Keratinocyte (primary cell): ENCODE data around the gene KBTBD3. TPM values are rescaled to one million over a fixed set of nuclear protein-coding genes. Genes with fewer than 3 reads are reported as not detected.
A peak's percentile ranks its signal among the peaks of the same experiment; 100 is the strongest.

Experiments used
- DNase-seq: peaks from one replicate; pipeline ENCODE4 v3.0.0-alpha.2; 2011; ENCODE audit warnings: low read depth, missing footprints, low spot score
- FAIRE-seq: peaks from 2 replicates; lab custom pipeline; 2011; peaks lifted over from hg19 to GRCh38; lab: Jason Lieb, UNC
- H2AFZ ChIP-seq: 2 replicates; pipeline ENCODE4 v1.6.0; 2012; ENCODE audit warnings: low read length, control low read depth, inconsistent platforms; ENCODE audit not compliant: control insufficient read depth
- H3K27ac ChIP-seq: 2 replicates; pipeline ENCODE4 v1.5.1; 2011; ENCODE audit warnings: low read length; ENCODE audit not compliant: control insufficient read depth, insufficient read depth
- H3K27me3 ChIP-seq: 3 replicates; pipeline ENCODE4 v1.6.0; 2011; ENCODE audit warnings: low read length; ENCODE audit not compliant: control insufficient read depth, insufficient read depth; ENCODE audit errors: extremely low read depth
- H3K36me3 ChIP-seq, 2 experiments: 2 replicates in 1 of 2; 3 replicates in 1 of 2; pipeline ENCODE4 v1.5.1; 2011; ENCODE audit warnings: low read length in 2 of 2, mild to moderate bottlenecking in 1 of 2; ENCODE audit not compliant: control insufficient read depth in 2 of 2, insufficient read depth in 2 of 2; ENCODE audit errors: extremely low read depth in 1 of 2
- H3K4me1 ChIP-seq: 3 replicates; pipeline ENCODE4 v1.5.1; 2011; ENCODE audit warnings: low read length; ENCODE audit not compliant: control insufficient read depth, insufficient read depth; ENCODE audit errors: extremely low read depth
- H3K4me2 ChIP-seq: 3 replicates; pipeline ENCODE4 v1.6.0; 2011; ENCODE audit warnings: low read depth, low read length; ENCODE audit not compliant: control insufficient read depth, insufficient read depth; ENCODE audit errors: extremely low read depth
- H3K4me3 ChIP-seq, 3 experiments: fragments of 200-600 bp in 1 of 3; sonication (generic) in 1 of 3; 2 replicates in 2 of 3; 3 replicates in 1 of 3; pipeline ENCODE4 v1.5.1; 2011 to 2016; ENCODE audit warnings: low read length in 3 of 3, mild to moderate bottlenecking in 3 of 3, control low read depth in 2 of 3, inconsistent platforms in 1 of 3, low read depth in 1 of 3, mixed read lengths in 1 of 3, mixed run types in 1 of 3, moderate library complexity in 1 of 3; ENCODE audit not compliant: control insufficient read depth in 2 of 3, insufficient read depth in 2 of 3; ENCODE audit errors: extremely low read depth in 1 of 3
- H3K79me2 ChIP-seq: 2 replicates; pipeline ENCODE4 v1.6.0; 2012; ENCODE audit warnings: low read length; ENCODE audit not compliant: control insufficient read depth, insufficient read depth
- H3K9ac ChIP-seq: 3 replicates; pipeline ENCODE4 v1.6.0; 2011; ENCODE audit warnings: low read length; ENCODE audit not compliant: control insufficient read depth, insufficient read depth; ENCODE audit errors: extremely low read depth
- H3K9me1 ChIP-seq: 3 replicates; pipeline ENCODE4 v1.6.0; 2011; ENCODE audit warnings: low read length; ENCODE audit not compliant: control insufficient read depth, insufficient read depth; ENCODE audit errors: extremely low read depth
- H3K9me3 ChIP-seq: 2 replicates; pipeline ENCODE4 v1.5.1; 2012; ENCODE audit warnings: low read depth, low read length; ENCODE audit not compliant: control insufficient read depth
- H4K20me1 ChIP-seq: 3 replicates; pipeline ENCODE4 v1.6.0; 2011; ENCODE audit warnings: low read length; ENCODE audit not compliant: control insufficient read depth, insufficient read depth; ENCODE audit errors: extremely low read depth
- EZH2 ChIP-seq: IDR thresholded peaks from one replicate; pipeline ENCODE4 v1.6.1; 2012; ENCODE audit warnings: inconsistent platforms, mild to moderate bottlenecking, low read length, moderate library complexity
- dilution Hi-C: fragments of 300-500 bp; cut with MboI; formaldehyde crosslinking; loops from one replicate; pipeline ENCODE4 v1.7.0; 2020; ENCODE audit warnings: low sequenced_read_pairs; ENCODE audit not compliant: extremely low pct_ligation_motif_present
- polyA plus RNA-seq, 5 experiments: library from polyadenylated mRNA; depleted of rRNA in 3 of 5; stranded (reverse) in 3 of 5; stranded (forward) in 1 of 5; unstranded in 1 of 5; fragments of >200 nt; gene quantifications; 1 replicate in 1 of 5; 2 replicates in 3 of 5; 3 replicates in 1 of 5; pipeline versions ENCODE4 v1.2.1 to v1.2.3, GENCODE V29; 2011 to 2012; ENCODE audit warnings: missing spikeins in 2 of 5, low read depth in 1 of 5, low replicate concordance in 1 of 5
- TF ChIP-seq, protein P1 (sequence below), 3 experiments: IDR thresholded peaks in 1 of 3; conservative IDR thresholded peaks in 1 of 3; optimal IDR thresholded peaks in 1 of 3; 2 replicates in 2 of 3; 3 replicates in 1 of 3; pipeline versions ENCODE3 to v1.5.1; 2011; ENCODE audit warnings: low read length in 3 of 3, mild to moderate bottlenecking in 3 of 3, moderate library complexity in 2 of 3, control low read depth in 1 of 3, inconsistent platforms in 1 of 3; ENCODE audit not compliant: insufficient read depth in 2 of 3; ENCODE audit errors: extremely low read depth in 1 of 3

The KBTBD3 gene
- polyA plus RNA-seq, 1 donor (not counting 4 experiments of a cell fraction or from before 2014, with no cell fraction given), result 8.9 TPM

DNA sequence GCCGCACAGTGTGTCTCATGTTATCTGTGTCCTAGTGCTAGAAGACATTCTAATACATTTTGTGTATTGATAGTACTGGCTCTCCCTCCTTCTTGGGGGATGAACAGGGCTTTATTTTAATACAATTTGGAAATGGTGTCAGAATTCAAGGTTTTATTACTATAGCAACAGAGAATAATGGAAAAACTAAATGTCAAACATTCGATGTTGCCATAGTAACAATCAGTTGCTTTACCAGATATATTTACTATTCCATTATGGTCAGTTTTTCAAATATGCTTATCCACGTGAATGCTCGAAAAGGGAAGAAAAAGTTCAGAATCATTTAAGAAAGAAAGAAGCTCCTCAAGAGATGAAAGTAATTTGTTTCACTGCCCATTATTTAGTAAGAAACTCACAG is 46.5 kb downstream of the KBTBD3 start:
- Histone ChIP-seq H3K27me3 (no peaks in the 10 kb centered on the region), H3K36me3 (no peaks in the 10 kb centered on the region), H3K9me3 (no peaks in the 10 kb centered on the region), H3K27ac (no peak overlapping the region), H4K20me1 (no peaks in the 10 kb centered on the region), H3K9ac (no peak overlapping the region), H3K4me2 (no peak overlapping the region), H3K79me2 (no peaks in the 10 kb centered on the region), H3K4me3 (no peak overlapping the region), H2AFZ (no peak overlapping the region), H3K9me1 (no peaks in the 10 kb centered on the region), H3K4me1 (no peaks in the 10 kb centered on the region)
- dilution Hi-C loops, result no loop called here
- DNase-seq (no peak), FAIRE-seq (no peak)
- no peak for TF ChIP-seq EZH2
- TF ChIP-seq, protein P1, sequence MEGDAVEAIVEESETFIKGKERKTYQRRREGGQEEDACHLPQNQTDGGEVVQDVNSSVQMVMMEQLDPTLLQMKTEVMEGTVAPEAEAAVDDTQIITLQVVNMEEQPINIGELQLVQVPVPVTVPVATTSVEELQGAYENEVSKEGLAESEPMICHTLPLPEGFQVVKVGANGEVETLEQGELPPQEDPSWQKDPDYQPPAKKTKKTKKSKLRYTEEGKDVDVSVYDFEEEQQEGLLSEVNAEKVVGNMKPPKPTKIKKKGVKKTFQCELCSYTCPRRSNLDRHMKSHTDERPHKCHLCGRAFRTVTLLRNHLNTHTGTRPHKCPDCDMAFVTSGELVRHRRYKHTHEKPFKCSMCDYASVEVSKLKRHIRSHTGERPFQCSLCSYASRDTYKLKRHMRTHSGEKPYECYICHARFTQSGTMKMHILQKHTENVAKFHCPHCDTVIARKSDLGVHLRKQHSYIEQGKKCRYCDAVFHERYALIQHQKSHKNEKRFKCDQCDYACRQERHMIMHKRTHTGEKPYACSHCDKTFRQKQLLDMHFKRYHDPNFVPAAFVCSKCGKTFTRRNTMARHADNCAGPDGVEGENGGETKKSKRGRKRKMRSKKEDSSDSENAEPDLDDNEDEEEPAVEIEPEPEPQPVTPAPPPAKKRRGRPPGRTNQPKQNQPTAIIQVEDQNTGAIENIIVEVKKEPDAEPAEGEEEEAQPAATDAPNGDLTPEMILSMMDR (optimal IDR thresholded peaks at IDR 0.05 in 1 of 3, IDR thresholded peaks at IDR 0.05 in 1 of 3, conservative IDR thresholded peaks at IDR 0.05 in 1 of 3; ENCODE audit: extremely low read depth in 1 of 3, insufficient read depth in 2 of 3, low read length in 3 of 3), result no peak

DNA sequence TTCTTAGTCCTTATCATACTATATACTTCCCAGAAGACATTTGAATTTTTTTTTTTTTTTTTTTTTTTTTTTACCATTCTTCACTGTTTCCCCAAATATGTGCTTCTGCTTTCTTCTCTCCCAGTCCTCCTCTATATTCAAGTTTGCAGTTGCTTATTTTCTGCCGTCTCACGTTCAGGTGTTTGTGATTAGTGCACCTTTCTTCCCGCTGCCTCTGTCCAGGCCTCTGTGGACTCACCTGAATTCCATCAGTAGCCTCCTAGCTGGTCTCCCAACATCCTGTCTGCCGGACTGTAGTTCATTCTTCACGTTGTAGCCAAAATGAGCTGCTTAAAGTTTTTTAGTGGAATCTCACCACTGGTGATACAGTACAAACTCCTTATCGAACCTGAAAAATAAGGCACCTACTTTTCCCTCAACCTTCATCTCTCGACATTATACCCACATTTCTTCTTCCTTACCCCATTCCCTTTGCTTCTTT is 54.3 kb downstream of the KBTBD3 start:
- dilution Hi-C loops, result no loop called here
- Histone ChIP-seq H3K4me3 (peak overlapping the region; percentile 39 to 96 (median 80)), H4K20me1 (no peaks in the 10 kb centered on the region), H3K27me3 (no peaks in the 10 kb centered on the region), H2AFZ (peak overlapping the region; percentile 99), H3K4me2 (peak overlapping the region; percentile 93), H3K36me3 (peaks cover 0 to 2% of the 10 kb centered on the region in 2 experiments), H3K9me1 (no peaks in the 10 kb centered on the region), H3K9me3 (no peaks in the 10 kb centered on the region), H3K9ac (peak overlapping the region; percentile 33), H3K4me1 (peaks cover 23% of the 10 kb centered on the region), H3K27ac (peak overlapping the region; percentile 45), H3K79me2 (peaks cover 30% of the 10 kb centered on the region)
- FAIRE-seq (peak; percentile 60), DNase-seq (no peak)
- TF ChIP-seq, protein P1 (optimal IDR thresholded peaks at IDR 0.05 in 1 of 3, IDR thresholded peaks at IDR 0.05 in 1 of 3, conservative IDR thresholded peaks at IDR 0.05 in 1 of 3; ENCODE audit: extremely low read depth in 1 of 3, insufficient read depth in 2 of 3, low read length in 3 of 3), result no peak
- TF ChIP-seq EZH2, result no peak
